Measurements from ENCODE around the gene TBC1D20.

GRCh38 chr20:426566-426965 lies 35.8 kb downstream of the TBC1D20 start:
- TF ChIP-seq BHLHE40 (IDR thresholded peaks at IDR 0.05; ENCODE audit: low read depth, low read length): no peak
- TF ChIP-seq, protein P1, sequence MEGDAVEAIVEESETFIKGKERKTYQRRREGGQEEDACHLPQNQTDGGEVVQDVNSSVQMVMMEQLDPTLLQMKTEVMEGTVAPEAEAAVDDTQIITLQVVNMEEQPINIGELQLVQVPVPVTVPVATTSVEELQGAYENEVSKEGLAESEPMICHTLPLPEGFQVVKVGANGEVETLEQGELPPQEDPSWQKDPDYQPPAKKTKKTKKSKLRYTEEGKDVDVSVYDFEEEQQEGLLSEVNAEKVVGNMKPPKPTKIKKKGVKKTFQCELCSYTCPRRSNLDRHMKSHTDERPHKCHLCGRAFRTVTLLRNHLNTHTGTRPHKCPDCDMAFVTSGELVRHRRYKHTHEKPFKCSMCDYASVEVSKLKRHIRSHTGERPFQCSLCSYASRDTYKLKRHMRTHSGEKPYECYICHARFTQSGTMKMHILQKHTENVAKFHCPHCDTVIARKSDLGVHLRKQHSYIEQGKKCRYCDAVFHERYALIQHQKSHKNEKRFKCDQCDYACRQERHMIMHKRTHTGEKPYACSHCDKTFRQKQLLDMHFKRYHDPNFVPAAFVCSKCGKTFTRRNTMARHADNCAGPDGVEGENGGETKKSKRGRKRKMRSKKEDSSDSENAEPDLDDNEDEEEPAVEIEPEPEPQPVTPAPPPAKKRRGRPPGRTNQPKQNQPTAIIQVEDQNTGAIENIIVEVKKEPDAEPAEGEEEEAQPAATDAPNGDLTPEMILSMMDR (conservative IDR thresholded peaks at IDR 0.05; ENCODE audit: low read depth, low read length): no peak
- no peak for TF ChIP-seq FOS (IDR thresholded peaks at IDR 0.05; ENCODE audit: low read depth, low read length)
- no peak for TF ChIP-seq POLR2A (IDR thresholded peaks at IDR 0.05; ENCODE audit: low read depth, low read length)
- TF ChIP-seq, protein P2, sequence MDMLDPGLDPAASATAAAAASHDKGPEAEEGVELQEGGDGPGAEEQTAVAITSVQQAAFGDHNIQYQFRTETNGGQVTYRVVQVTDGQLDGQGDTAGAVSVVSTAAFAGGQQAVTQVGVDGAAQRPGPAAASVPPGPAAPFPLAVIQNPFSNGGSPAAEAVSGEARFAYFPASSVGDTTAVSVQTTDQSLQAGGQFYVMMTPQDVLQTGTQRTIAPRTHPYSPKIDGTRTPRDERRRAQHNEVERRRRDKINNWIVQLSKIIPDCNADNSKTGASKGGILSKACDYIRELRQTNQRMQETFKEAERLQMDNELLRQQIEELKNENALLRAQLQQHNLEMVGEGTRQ (IDR thresholded peaks at IDR 0.05; ENCODE audit: low read depth, low read length): no peak
- TF ChIP-seq MAZ (IDR thresholded peaks at IDR 0.05; ENCODE audit: borderline replicate concordance, low read depth, low read length): no peak

Data from IMR-90 (cell line).